Hepatocyte (in vitro differentiated cells): Measurements from ENCODE around the gene MOSMO. TPM values are rescaled to one million over a fixed set of nuclear protein-coding genes. Genes with fewer than 3 reads are reported as not detected.

Experiments
- DNase-seq: peaks from one replicate; pipeline ENCODE4 v3.0.0-alpha.2; 2016; ENCODE audit warnings: low spot score
- H2AFZ ChIP-seq: fragments of 200-600 bp; sonication (generic); 2 replicates; pipeline ENCODE4 v1.6.0; 2016; ENCODE audit warnings: antibody characterized with exemption, mild to moderate bottlenecking
- H3K27ac ChIP-seq: fragments of 200-600 bp; sonication (generic); 2 replicates; pipeline ENCODE4 v1.5.1; 2016; ENCODE audit warnings: mild to moderate bottlenecking
- H3K27me3 ChIP-seq: fragments of 200-600 bp; sonication (generic); 2 replicates; pipeline ENCODE4 v1.6.1; 2016
- H3K36me3 ChIP-seq: fragments of 200-600 bp; sonication (generic); replicated peaks from 2 replicates; pipeline ENCODE4 v1.5.1; 2016; ENCODE audit warnings: low read depth; ENCODE audit not compliant: insufficient read depth
- H3K4me1 ChIP-seq: fragments of 200-600 bp; sonication (generic); 2 replicates; pipeline ENCODE4 v1.5.1; 2016; ENCODE audit warnings: mild to moderate bottlenecking, moderate library complexity; ENCODE audit not compliant: insufficient read depth
- H3K4me2 ChIP-seq: fragments of 200-600 bp; sonication (generic); 2 replicates; pipeline ENCODE4 v1.6.0; 2016
- H3K4me3 ChIP-seq: fragments of 200-600 bp; sonication (generic); 2 replicates; pipeline ENCODE4 v1.5.1; 2016; ENCODE audit warnings: mild to moderate bottlenecking
- H3K79me2 ChIP-seq: fragments of 200-600 bp; sonication (generic); 2 replicates; pipeline ENCODE4 v1.6.0; 2017; ENCODE audit warnings: mild to moderate bottlenecking
- H3K9me2 ChIP-seq: fragments of 200-600 bp; sonication (generic); replicated peaks from 2 replicates; pipeline ENCODE4 v1.6.0; 2017; ENCODE audit warnings: mild to moderate bottlenecking; ENCODE audit not compliant: insufficient read depth
- H3K9me3 ChIP-seq: fragments of 200-600 bp; sonication (generic); 2 replicates; pipeline ENCODE4 v1.5.1; 2016; ENCODE audit warnings: low read depth, mild to moderate bottlenecking
- H4K20me1 ChIP-seq: fragments of 200-600 bp; sonication (generic); 2 replicates; pipeline ENCODE4 v1.6.0; 2016; ENCODE audit warnings: mild to moderate bottlenecking; ENCODE audit not compliant: insufficient read depth, poor library complexity, severe bottlenecking
- CTCF ChIP-seq: fragments of 200-600 bp; sonication (generic); IDR thresholded peaks from 2 replicates; pipeline ENCODE4 v1.5.1; 2016; ENCODE audit warnings: antibody characterized with exemption, mild to moderate bottlenecking; ENCODE audit not compliant: poor library complexity
- EZH2 ChIP-seq: fragments of 200-600 bp; sonication (generic); IDR thresholded peaks from 2 replicates; pipeline ENCODE4 v1.6.1; 2016; ENCODE audit warnings: antibody characterized with exemption, mild to moderate bottlenecking, borderline replicate concordance
- EZH2phosphoT487 ChIP-seq: fragments of 200-600 bp; sonication (generic); IDR thresholded peaks from one replicate; pipeline ENCODE4 v1.6.1; 2018; ENCODE audit warnings: antibody characterized with exemption, mild to moderate bottlenecking, low read depth, moderate library complexity; ENCODE audit not compliant: unreplicated experiment, severe bottlenecking
- WGBS: methylation state at CpG from one replicate; pipeline ENCODE4 v1.1.6; 2016; ENCODE audit warnings: low lambda C conversion rate; ENCODE audit errors: missing lambda C conversion rate; 5-methylcytosine and 5-hydroxymethylcytosine counted together
- polyA plus RNA-seq: library from polyadenylated mRNA; unstranded; fragments of >200 nt; fragmentation: Nextera tagmentation; extraction: Ambion mirVana; gene quantifications from 2 replicates; pipeline ENCODE4 v1.2.1, GENCODE V29; 2016
- total RNA-seq: library from RNA; depleted of rRNA; stranded (reverse); fragments of >200 nt; gene quantifications from 2 replicates; pipeline ENCODE4 v1.2.3, GENCODE V29; 2014

The MOSMO gene
- total and polyA plus RNA-seq, 2 experiments from 2014 or later: 6.5 to 16.1 TPM

GRCh38 chr16:22063888-22064467 lies 56.1 kb downstream of the MOSMO start:
- no peaks in the 10 kb centered on the region for H3K27me3 ChIP-seq
- no peak overlapping the region for H3K4me3 ChIP-seq
- TF ChIP-seq EZH2phosphoT487 (no peak), CTCF (no peak), EZH2 (no peak)
- no peaks in the 10 kb centered on the region for H3K9me3 ChIP-seq
- H3K27ac ChIP-seq: no peak overlapping the region
- H3K36me3 ChIP-seq: no peaks in the 10 kb centered on the region
- H3K4me2 ChIP-seq: no peak overlapping the region
- no peaks in the 10 kb centered on the region for H4K20me1 ChIP-seq
- H3K4me1 ChIP-seq: no peaks in the 10 kb centered on the region
- 86% methylated on average over 1 of the region's 1 CpG for whole genome bisulfite sequencing
- no peaks in the 10 kb centered on the region for H3K9me2 ChIP-seq
- H2AFZ ChIP-seq: no peak overlapping the region
- no peak for DNase-seq
- H3K79me2 ChIP-seq: peaks cover 18% of the 10 kb centered on the region

- no peak overlapping the region for H3K4me3 ChIP-seq
- no peak overlapping the region for H3K4me2 ChIP-seq
- no peaks in the 10 kb centered on the region for H3K4me1 ChIP-seq
- no peaks in the 10 kb centered on the region for H4K20me1 ChIP-seq
- no peak for DNase-seq
- H3K27me3 ChIP-seq: no peaks in the 10 kb centered on the region
- H3K36me3 ChIP-seq: no peaks in the 10 kb centered on the region
- WGBS: 83% methylated on average over 1 of the region's 1 CpG
- H3K9me3 ChIP-seq: no peaks in the 10 kb centered on the region
- H3K79me2 ChIP-seq: peaks cover 19% of the 10 kb centered on the region
- H2AFZ ChIP-seq: no peak overlapping the region
- TF ChIP-seq EZH2 (no peak), CTCF (no peak), EZH2phosphoT487 (no peak)
- no peak overlapping the region for H3K27ac ChIP-seq
- no peaks in the 10 kb centered on the region for H3K9me2 ChIP-seq
Observed at GRCh38 chr16:22065252-22065651, 57.3 kb downstream of the MOSMO start.

- no peak overlapping the region for H2AFZ ChIP-seq
- peaks cover 12% of the 10 kb centered on the region for H3K79me2 ChIP-seq
- no peak overlapping the region for H3K27ac ChIP-seq
Observed at GRCh38 chr16:22070361-22071330, 62.7 kb downstream of the MOSMO start.

More at GRCh38 chr16:22070361-22071330, 62.7 kb downstream of the MOSMO start:
- no peak for DNase-seq
- no peak for TF ChIP-seq EZH2phosphoT487
- TF ChIP-seq CTCF: no peak
- TF ChIP-seq EZH2: no peak
- Histone ChIP-seq H3K36me3 (no peaks in the 10 kb centered on the region), H3K4me3 (no peak overlapping the region), H3K9me3 (no peaks in the 10 kb centered on the region), H3K27me3 (no peaks in the 10 kb centered on the region), H3K9me2 (no peaks in the 10 kb centered on the region), H3K4me1 (no peaks in the 10 kb centered on the region), H3K4me2 (no peak overlapping the region), H4K20me1 (no peaks in the 10 kb centered on the region)
- WGBS: 84% methylated on average over 12 of the region's 12 CpGs
